Measurements from ENCODE around the gene ABCC5.
"Not testable (repeated sequence)": the region's sequence is repeated elsewhere in the genome, so short reads cannot be mapped to it uniquely, and the experiment has no call there.

Gene ABCC5

DNA sequence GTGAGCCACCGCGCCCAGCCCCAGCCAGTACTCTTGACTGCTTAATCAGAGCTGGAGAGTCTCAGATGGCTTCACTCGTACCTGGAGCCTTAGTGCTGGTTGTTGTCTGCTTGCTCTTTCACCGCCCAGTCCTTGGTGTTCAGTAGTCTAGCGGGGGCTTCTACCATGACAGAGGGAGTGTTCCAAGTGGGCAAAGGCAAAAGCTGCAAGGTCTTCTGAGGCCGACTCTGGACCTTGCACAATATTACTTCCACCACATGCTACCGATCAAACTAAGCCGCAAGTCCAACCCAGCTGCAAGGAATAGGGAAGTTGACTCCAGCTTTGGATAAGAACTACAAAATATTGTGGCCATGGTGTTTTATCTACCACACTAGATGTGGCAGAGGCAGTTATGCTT lies 139.6 kb downstream of the ABCC5 start:
- no peak overlapping the region for H3K4me2 ChIP-seq (ENCODE audit: low read length)
- H2AFZ ChIP-seq (ENCODE audit: low read length), result no peak overlapping the region
- peaks cover 9% of the 10 kb centered on the region for H3K4me1 ChIP-seq (ENCODE audit: insufficient read depth, low read length, severe bottlenecking)
- H3K27me3 ChIP-seq (ENCODE audit: insufficient read depth, low read length), result no peaks in the 10 kb centered on the region
- no peaks in the 10 kb centered on the region for H3K9me2 ChIP-seq (ENCODE audit: low read depth, low read length)
- no peak overlapping the region for H3K9ac ChIP-seq (ENCODE audit: low read length)
- no peak overlapping the region for H3K4me3 ChIP-seq (ENCODE audit: low read depth, low read length, poor library complexity, severe bottlenecking)
- no peaks in the 10 kb centered on the region for H3K9me3 ChIP-seq (ENCODE audit: low read length)
- H3K36me3 ChIP-seq (ENCODE audit: insufficient read depth, low read length), result peaks cover 35% of the 10 kb centered on the region; the same call in 1 of the 2 replicates
- H3K27ac ChIP-seq (ENCODE audit: low read depth, low read length, poor library complexity, severe bottlenecking), result no peak overlapping the region
- TF ChIP-seq EZH2 (IDR thresholded peaks at IDR 0.05; ENCODE audit: borderline replicate concordance, low read length), result no peak
- TF ChIP-seq, protein P1, sequence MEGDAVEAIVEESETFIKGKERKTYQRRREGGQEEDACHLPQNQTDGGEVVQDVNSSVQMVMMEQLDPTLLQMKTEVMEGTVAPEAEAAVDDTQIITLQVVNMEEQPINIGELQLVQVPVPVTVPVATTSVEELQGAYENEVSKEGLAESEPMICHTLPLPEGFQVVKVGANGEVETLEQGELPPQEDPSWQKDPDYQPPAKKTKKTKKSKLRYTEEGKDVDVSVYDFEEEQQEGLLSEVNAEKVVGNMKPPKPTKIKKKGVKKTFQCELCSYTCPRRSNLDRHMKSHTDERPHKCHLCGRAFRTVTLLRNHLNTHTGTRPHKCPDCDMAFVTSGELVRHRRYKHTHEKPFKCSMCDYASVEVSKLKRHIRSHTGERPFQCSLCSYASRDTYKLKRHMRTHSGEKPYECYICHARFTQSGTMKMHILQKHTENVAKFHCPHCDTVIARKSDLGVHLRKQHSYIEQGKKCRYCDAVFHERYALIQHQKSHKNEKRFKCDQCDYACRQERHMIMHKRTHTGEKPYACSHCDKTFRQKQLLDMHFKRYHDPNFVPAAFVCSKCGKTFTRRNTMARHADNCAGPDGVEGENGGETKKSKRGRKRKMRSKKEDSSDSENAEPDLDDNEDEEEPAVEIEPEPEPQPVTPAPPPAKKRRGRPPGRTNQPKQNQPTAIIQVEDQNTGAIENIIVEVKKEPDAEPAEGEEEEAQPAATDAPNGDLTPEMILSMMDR (IDR thresholded peaks at IDR 0.05; ENCODE audit: low read length), result no peak
- peaks cover 88% of the 10 kb centered on the region for H3K79me2 ChIP-seq (ENCODE audit: insufficient read depth, low read length)
- no peaks in the 10 kb centered on the region for H3F3A ChIP-seq (ENCODE audit: insufficient read depth, low read length)
- H4K20me1 ChIP-seq (ENCODE audit: insufficient read depth, low read length), result 0 out of 2 replicates have a peak, but pooled peaks cover 2% of the 10 kb centered on the region

DNA sequence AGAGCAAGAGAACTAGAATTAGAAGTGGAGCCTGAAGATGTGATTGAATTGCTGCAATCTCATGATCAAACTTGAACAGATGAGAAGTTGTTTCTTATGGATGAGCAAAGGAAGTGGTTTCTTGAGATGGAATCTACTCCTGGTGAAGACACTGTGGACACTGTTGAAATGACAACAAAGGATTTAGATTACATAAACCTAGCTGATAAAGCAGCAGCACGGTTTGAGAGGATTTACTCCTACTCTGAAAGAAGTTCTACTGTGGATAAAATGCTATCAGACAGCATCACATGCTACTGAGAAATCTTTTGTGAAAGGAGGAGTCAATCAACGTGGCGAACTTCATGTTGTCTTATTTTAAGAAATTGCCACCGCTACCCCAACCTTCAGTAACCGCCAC lies 140.5 kb downstream of the ABCC5 start:
- H3K79me2 ChIP-seq (ENCODE audit: insufficient read depth, low read length), result peaks cover 88% of the 10 kb centered on the region
- H3F3A ChIP-seq (ENCODE audit: insufficient read depth, low read length); H3K27ac ChIP-seq (ENCODE audit: low read depth, low read length, poor library complexity, severe bottlenecking); H3K4me3 ChIP-seq (ENCODE audit: low read depth, low read length, poor library complexity, severe bottlenecking); H2AFZ ChIP-seq (ENCODE audit: low read length); H3K4me2 ChIP-seq (ENCODE audit: low read length); H3K9me2 ChIP-seq (ENCODE audit: low read depth, low read length); H3K9me3 ChIP-seq (ENCODE audit: low read length); H3K27me3 ChIP-seq (ENCODE audit: insufficient read depth, low read length); H3K9ac ChIP-seq (ENCODE audit: low read length); H3K4me1 ChIP-seq (ENCODE audit: insufficient read depth, low read length, severe bottlenecking); H4K20me1 ChIP-seq (ENCODE audit: insufficient read depth, low read length): not testable (repeated sequence)
- peaks cover 35% of the 10 kb centered on the region; the same call in 1 of the 2 replicates for H3K36me3 ChIP-seq (ENCODE audit: insufficient read depth, low read length)

DNA sequence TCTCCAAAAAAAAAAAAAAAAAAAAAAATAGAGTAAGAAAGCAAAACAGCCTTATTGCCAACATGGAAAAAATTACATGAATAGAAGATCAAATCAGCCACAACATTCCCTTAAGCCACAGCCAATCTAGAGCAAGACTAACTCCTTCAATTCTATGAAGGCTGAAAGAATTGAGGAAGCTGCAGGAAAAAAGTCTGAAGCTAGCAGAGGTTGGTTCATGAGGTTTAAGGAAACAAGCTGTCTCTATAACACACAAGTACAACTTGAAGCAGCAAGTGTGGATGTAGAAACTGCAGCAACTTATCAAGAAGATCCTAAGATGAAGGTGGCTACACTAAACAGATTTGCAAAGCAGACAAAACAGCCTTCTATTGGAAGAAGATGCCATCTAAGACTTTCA lies 142.3 kb downstream of the ABCC5 start:
- H3K36me3 ChIP-seq (ENCODE audit: insufficient read depth, low read length), result peaks cover 29% of the 10 kb centered on the region; the same call in 1 of the 2 replicates
- no peak for TF ChIP-seq EZH2 (IDR thresholded peaks at IDR 0.05; ENCODE audit: borderline replicate concordance, low read length)
- TF ChIP-seq, protein P1 (IDR thresholded peaks at IDR 0.05; ENCODE audit: low read length), result no peak
- H3K9me3 ChIP-seq (ENCODE audit: low read length), result no peaks in the 10 kb centered on the region
- no peaks in the 10 kb centered on the region for H3F3A ChIP-seq (ENCODE audit: insufficient read depth, low read length)
- H3K27me3 ChIP-seq (ENCODE audit: insufficient read depth, low read length), result no peaks in the 10 kb centered on the region
- H4K20me1 ChIP-seq (ENCODE audit: insufficient read depth, low read length), result 0 out of 2 replicates have a peak, but pooled peaks cover 2% of the 10 kb centered on the region
- H3K4me2 ChIP-seq (ENCODE audit: low read length), result no peak overlapping the region
- no peak overlapping the region for H2AFZ ChIP-seq (ENCODE audit: low read length)
- H3K27ac ChIP-seq (ENCODE audit: low read depth, low read length, poor library complexity, severe bottlenecking), result no peak overlapping the region
- no peaks in the 10 kb centered on the region for H3K9me2 ChIP-seq (ENCODE audit: low read depth, low read length)
- H3K79me2 ChIP-seq (ENCODE audit: insufficient read depth, low read length), result peaks cover 90% of the 10 kb centered on the region
- no peak overlapping the region for H3K9ac ChIP-seq (ENCODE audit: low read length)
- H3K4me1 ChIP-seq (ENCODE audit: insufficient read depth, low read length, severe bottlenecking), result no peaks in the 10 kb centered on the region
- H3K4me3 ChIP-seq (ENCODE audit: low read depth, low read length, poor library complexity, severe bottlenecking), result no peak overlapping the region

DNA sequence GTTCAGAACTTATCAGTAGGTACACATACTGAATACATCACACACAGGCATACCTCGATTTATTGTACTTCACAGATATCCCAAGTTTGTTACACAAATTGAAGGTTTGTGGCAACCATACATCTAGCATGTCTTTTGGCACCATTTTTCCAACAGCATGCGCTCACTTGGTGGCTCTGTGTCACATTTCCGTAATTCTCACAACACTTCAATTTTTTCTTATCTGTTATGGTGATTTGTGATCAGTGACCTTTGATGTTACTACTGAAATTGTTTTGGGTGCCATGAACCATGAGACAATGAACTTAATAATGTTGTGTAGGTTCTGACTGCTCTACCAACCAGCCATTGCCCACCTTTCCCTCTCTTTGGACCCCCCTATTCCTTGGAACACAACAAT lies 143.8 kb downstream of the ABCC5 start:
- Histone ChIP-seq H3K79me2 (ENCODE audit: insufficient read depth, low read length) (peaks cover 80% of the 10 kb centered on the region), H3K9me2 (ENCODE audit: low read depth, low read length) (no peaks in the 10 kb centered on the region), H3K36me3 (ENCODE audit: insufficient read depth, low read length) (peaks cover 24% of the 10 kb centered on the region; the same call in 1 of the 2 replicates), H3K27me3 (ENCODE audit: insufficient read depth, low read length) (no peaks in the 10 kb centered on the region), H4K20me1 (ENCODE audit: insufficient read depth, low read length) (0 out of 2 replicates have a peak, but pooled peaks cover 2% of the 10 kb centered on the region), H3K9me3 (ENCODE audit: low read length) (no peaks in the 10 kb centered on the region), H3K4me1 (ENCODE audit: insufficient read depth, low read length, severe bottlenecking) (no peaks in the 10 kb centered on the region), H2AFZ (ENCODE audit: low read length) (no peak overlapping the region), H3K4me3 (ENCODE audit: low read depth, low read length, poor library complexity, severe bottlenecking) (no peak overlapping the region), H3K27ac (ENCODE audit: low read depth, low read length, poor library complexity, severe bottlenecking) (no peak overlapping the region), H3K9ac (ENCODE audit: low read length) (no peak overlapping the region), H3F3A (ENCODE audit: insufficient read depth, low read length) (no peaks in the 10 kb centered on the region), H3K4me2 (ENCODE audit: low read length) (no peak overlapping the region)
- TF ChIP-seq, protein P1 (IDR thresholded peaks at IDR 0.05; ENCODE audit: low read length), result no peak

Data from OCI-LY1 (cell line).